HG02588 (cell line): ENCODE data around the gene ZFTA.
"Not testable (repeated sequence)": the region's sequence is repeated elsewhere in the genome, so short reads cannot be mapped to it uniquely, and the experiment has no call there.

ENCODE experiments used
- ATAC-seq: cut with Tn5 transposase; IDR thresholded peaks from one replicate; pipeline ENCODE4 v1.9.1; 2021; ENCODE audit warnings: mild to moderate bottlenecking, moderate library complexity; ENCODE audit not compliant: unreplicated experiment

ZFTA gene

DNA sequence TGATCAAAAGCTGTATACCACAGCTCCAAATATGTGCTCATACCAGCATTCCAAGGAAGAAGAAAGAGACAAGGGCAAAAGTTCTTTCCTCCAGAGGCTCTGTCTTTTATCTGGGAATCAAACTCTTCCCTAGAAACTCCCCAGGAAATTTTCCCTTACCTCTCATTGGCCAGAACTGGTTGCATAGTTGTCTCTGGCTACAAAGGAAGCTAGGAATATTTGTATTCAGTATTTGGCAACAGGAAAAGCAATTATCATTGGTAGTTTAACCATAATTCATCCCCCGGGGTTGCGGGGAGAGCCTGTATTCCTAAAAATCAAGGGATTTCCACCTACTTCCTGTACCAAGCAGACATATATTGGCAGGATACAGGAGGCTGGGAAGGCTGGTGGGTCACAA, 10.5 kb upstream of the ZFTA start:
- no peak for ATAC-seq

GRCh38 chr11:63775191-63775590, 6.6 kb upstream of the ZFTA start:
- no peak for ATAC-seq

DNA sequence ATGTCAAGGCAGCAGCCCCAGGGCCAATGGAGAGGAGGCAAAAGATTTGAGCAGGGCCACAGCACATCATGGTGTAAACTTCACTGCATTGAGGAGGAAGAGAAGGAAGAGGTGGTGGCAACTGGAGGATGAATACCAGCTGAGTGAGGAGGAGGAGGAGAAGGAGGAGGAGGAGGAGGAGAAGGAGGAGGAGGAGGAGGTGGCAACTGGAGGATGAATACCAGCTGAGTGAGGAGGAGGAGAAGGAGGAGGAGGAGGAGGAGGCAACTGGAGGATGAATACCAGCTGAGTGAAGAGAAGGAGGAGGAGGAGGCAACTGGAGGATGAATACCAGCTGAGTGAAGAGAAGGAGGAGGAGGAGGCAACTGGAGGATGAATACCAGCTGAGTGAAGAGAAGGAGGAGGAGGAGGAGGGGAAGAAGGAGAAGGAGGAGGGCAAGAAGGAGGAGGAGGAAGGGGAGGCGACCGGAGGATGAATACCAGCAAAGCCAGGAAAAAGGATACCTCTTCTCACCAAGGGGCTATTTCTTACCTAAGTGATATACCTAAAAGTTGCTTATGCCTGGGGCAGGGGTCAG, 3.3 kb upstream of the ZFTA start:
- not testable (repeated sequence) for ATAC-seq

GRCh38 chr11:63770763-63771162, 2.2 kb upstream of the ZFTA start:
- ATAC-seq, result no peak

GRCh38 chr11:63769714-63770455, 1.3 kb upstream of the ZFTA start:
- no peak for ATAC-seq

GRCh38 chr11:63769042-63769713, 603 bp upstream of the ZFTA start:
- peak; percentile 22 for ATAC-seq

- no peak for ATAC-seq
These were observed 874 bp downstream of the ZFTA start for GRCh38 chr11:63767565-63768236.

- ATAC-seq, result no peak
These were observed 1.4 kb downstream of the ZFTA start for GRCh38 chr11:63767267-63767564.

DNA sequence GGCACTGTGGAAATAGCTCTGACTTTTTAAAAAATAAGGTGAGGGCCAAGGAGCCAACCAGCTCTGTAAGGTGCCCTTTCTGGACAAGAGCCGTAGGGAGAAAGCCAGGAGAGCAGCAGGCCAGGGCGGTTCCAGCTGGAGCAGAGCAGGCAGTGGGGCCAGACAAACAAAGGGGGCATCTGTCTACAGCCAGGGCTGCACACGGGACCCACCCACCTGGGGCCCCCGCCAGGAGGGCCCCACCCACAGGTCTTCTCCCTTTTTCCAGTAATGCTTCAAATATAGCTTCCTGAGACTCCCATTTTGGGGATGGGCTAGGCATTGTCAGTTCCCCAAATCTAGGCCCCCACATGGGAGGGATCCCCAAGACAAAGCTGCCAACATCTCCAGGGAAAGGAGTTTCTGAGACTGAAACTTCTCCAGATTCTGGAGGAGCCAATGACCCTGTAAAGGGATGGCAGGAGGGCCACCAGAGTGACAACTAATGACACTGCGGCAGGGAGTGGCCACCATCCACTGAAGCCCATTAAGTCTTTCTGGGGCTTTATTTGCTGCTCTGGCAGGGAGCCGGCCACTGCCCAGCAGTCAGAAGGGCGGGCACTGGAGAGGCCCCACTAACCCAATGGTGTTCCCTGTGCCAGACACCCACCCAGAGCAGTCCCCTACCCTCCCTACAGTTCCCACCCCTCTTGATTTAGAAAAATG, 1.9 kb downstream of the ZFTA start:
- ATAC-seq, result no peak

DNA sequence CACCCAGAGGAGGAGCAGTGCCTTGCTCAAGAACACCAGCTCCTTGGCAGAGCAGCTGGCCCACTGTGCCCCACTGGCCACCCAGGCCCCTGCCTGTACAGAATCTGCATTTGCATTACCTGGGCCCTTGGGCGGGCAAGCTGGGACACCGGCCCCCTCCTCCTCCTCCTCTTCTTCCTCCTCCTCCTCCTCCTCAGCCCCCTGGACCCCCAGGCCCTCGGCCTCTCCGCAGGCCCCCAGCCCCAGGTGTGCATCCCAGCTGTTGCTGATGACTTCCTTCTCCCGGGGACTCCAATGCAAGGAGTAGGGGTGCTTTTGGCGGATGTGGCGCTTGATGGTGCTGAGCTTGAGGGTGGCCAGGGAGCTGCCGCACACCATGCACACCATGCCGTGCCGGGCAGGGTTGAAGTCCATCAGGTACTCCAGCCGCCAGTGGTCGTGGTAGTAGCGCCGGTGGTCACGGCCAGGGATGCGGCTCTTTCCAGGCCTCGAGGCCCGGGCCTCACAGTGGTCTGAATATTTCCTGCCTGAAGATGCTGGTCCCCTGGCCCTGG, 2.8 kb downstream of the ZFTA start:
- no peak for ATAC-seq

- ATAC-seq, result no peak
These were observed 3.6 kb downstream of the ZFTA start for GRCh38 chr11:63764679-63765647.

- ATAC-seq, result no peak
These were observed 4.3 kb downstream of the ZFTA start for GRCh38 chr11:63764340-63764678.

GRCh38 chr11:63763496-63764339, 4.9 kb downstream of the ZFTA start:
- ATAC-seq, result no peak

GRCh38 chr11:63762654-63763495, 5.7 kb downstream of the ZFTA start:
- ATAC-seq, result no peak

DNA sequence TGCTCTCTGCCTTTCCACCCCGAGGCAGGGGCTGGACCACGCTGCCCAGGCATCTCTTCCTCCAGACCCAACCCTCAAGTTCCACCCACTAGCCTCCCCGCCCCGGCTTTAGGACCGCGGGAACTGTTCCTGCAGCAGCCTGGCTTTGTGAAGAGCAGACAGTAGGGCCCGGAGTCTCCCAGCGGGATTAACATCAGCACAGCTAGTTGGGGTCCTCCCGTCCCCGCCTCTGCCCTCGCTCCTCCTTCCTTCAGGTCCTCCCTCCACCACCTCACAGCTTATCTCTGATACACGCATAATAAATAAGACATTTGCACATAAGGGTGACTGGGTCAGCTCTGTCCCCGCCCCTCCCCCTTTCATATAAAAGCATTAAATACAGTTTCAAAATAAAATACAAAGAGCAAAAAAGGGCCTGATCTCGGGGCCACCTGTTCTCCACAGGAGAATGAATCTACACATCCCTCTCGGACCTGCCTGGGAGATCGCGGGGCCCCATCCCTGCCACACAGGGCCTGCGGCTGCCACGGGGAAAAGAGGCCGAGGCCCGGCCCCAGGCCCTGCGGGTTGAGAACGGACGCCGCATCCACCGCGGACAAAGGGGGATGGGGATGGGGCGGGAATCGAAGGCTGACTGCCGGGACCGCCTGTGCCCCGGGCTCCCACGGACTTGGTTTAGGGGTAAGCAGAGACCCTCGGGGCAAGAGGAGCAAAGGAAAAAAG, 6.5 kb downstream of the ZFTA start:
- ATAC-seq, result no peak

DNA sequence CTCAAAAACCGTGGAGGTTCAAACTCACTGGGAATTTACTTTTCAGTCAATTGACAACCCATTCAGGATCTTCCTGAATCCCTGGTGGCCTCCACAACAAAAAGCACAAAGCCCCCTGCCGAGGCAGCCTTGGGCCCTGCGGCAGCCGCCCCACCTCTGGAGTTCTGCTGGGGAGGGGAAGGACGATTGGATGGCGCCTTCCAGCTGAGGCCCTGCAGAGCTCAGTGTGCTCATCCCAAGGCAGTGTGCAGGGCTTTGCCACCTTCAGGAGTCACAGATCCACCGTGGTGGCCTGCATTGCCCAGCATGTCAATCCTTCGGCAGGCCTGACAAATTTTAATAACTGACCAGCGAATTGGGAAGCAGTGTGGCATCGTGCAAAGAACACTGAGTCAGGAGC, 7.4 kb downstream of the ZFTA start:
- ATAC-seq, result no peak

GRCh38 chr11:63760487-63761079, 8.0 kb downstream of the ZFTA start:
- ATAC-seq, result no peak
